Adipocyte (in vitro differentiated cells): ENCODE data around the gene CMIP.
A peak's percentile ranks its signal among the peaks of the same experiment; 100 is the strongest.

ENCODE experiments used
- DNase-seq: peaks from one replicate; pipeline ENCODE4 v3.0.0-alpha.2; 2015; ENCODE audit warnings: low read depth
- H3K27me3 ChIP-seq: replicated peaks from 2 replicates; pipeline ENCODE4 v1.7.0; 2013; ENCODE audit warnings: mild to moderate bottlenecking, low read length, moderate library complexity; ENCODE audit not compliant: control insufficient read depth, insufficient read depth
- H3K36me3 ChIP-seq: 2 replicates; pipeline ENCODE4 v1.7.0; 2013; ENCODE audit warnings: low read length, mild to moderate bottlenecking, moderate library complexity; ENCODE audit not compliant: control insufficient read depth, insufficient read depth, severe bottlenecking
- H3K4me1 ChIP-seq: 2 replicates; pipeline ENCODE4 v1.7.0; 2013; ENCODE audit warnings: mild to moderate bottlenecking, low read length, moderate library complexity; ENCODE audit not compliant: control insufficient read depth, insufficient read depth
- H3K4me3 ChIP-seq: 2 replicates; pipeline ENCODE4 v1.7.0; 2013; ENCODE audit warnings: mild to moderate bottlenecking, low read length, moderate library complexity
- H3K9ac ChIP-seq: 2 replicates; pipeline ENCODE4 v1.7.0; 2013; ENCODE audit warnings: mild to moderate bottlenecking, low read length, moderate library complexity
- H3K9me3 ChIP-seq: 2 replicates; pipeline ENCODE4 v1.7.0; 2013; ENCODE audit warnings: mild to moderate bottlenecking, low read length, moderate library complexity; ENCODE audit not compliant: control insufficient read depth

Gene CMIP

DNA sequence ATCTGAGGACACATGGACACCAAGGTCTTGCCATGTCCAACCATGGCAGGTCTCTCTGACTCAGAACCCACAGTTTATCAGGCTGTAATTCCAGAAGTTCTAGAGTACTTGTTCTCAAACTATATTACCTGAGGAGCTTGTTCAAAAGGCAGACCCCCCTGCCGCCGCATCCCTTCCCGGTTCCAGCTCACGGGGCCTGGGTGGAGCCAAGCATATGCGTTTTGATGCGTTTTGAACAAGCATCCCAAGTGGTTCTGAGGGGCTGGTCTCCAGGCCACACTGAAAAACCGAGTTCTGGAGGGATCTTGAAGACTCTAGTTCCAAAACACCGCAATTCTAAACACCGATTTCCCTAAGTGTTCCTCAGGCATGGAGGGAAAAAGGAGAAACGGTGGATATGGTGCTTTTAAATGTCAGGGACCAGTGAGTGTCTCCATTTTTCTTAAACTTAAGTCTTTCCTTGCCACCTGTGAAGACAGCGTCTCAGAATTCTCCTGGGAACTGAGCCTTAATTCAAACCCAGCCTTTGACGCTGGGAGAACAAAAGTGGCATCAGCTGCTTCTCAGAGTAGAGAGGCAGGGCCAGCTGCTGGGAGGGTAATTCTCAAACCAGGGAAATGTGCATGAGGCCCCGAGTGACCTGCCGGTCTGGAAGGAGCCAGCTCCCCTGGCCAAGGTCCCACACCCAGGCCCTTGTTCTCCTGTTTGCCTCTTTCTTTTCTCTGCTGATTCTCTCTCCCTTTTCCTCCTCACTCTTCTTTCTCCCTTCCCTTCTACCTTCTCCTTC lies 250.1 kb downstream of the CMIP start:
- no peak overlapping the region for H3K4me3 ChIP-seq
- peak overlapping the region; percentile 22 for H3K9ac ChIP-seq
- peaks cover 8% of the 10 kb centered on the region for H3K4me1 ChIP-seq
- DNase-seq: no peak
- H3K9me3 ChIP-seq: no peaks in the 10 kb centered on the region
- H3K36me3 ChIP-seq: peaks cover 48% of the 10 kb centered on the region
- H3K27me3 ChIP-seq: no peaks in the 10 kb centered on the region

DNA sequence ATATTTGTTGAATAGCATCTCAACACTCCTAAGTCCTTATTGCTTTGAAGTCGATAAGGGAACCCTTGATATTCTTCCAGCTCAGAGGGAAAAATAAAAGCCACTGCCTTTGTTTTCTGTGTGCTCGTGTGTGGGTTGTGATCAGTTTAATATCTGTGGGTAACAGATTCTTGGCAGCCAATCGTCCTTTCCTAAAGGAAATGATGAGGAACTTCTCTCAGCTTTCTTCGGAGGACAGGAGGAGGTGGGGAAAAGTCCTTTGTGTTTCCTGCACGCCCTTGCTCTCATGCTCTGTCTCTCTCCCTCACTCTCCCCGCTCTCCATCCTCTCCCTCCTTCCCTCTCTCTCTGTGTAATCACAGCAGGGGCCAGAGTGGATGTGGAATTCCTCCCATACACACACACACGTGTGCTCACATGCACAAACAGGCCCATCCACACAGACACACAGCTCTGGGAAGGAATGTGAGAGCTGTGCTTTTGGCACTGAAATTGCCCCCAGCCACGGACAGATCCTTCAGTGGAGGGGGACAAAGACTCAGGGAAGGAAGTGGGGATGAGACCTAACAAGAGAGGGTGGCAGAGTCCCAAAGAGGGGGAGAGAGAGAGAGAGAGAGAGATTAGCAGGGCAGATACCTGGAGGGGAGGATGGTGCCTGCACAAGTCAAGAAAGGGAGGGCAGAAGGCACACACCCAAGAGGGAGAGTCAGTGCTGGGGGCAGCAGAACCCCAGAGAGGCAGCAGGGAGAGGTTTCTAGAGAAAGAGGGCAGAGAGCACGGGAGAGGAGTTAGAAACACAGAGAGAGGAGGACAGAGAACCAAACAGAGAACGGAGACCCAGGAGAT lies 250.9 kb downstream of the CMIP start:
- Histone ChIP-seq H3K9me3 (no peaks in the 10 kb centered on the region), H3K9ac (peak overlapping the region; percentile 22), H3K27me3 (no peaks in the 10 kb centered on the region), H3K36me3 (peaks cover 56% of the 10 kb centered on the region), H3K4me1 (peaks cover 8% of the 10 kb centered on the region), H3K4me3 (no peak overlapping the region)
- DNase-seq: no peak

DNA sequence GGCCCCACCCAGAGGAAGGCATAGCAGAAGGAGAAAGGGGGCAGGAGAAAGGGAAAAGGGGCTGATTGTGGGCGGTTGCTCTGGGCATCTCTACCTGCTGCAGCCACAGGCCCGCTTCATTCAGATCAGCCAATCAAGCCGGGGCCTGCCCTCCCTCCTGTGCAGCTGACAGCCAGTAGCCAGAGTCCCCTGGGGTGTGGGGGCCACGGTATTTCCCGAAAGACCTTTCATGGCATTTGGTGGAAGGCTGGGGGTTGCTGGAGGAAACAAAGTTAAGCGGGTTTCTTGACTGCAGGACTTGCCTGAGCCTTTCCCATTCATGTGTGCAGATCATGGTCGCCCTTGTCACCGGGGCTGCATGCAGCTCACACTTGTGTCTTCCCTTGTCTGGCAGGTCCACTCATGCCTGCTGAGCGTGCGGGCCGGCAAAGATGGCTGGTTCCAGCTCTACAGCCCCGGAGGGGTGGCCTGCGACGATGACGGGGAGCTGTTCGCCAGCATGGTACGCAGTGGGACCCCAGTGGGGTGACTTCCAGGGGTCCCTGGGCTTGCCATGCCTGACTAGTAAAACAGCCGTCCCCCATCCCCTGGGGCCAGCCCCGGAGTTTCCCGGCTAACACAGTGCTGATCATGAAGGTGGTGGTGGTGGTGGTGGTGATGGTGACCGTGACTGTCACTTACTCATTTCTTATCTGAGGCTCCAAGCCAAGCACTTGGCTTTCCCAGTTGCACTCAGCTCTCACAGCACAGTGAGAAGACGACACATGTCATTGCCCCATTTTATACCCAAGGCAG lies 251.8 kb downstream of the CMIP start:
- peaks cover 62% of the 10 kb centered on the region for H3K36me3 ChIP-seq
- no peak overlapping the region for H3K9ac ChIP-seq
- no peak overlapping the region for H3K4me3 ChIP-seq
- no peaks in the 10 kb centered on the region for H3K27me3 ChIP-seq
- no peaks in the 10 kb centered on the region for H3K9me3 ChIP-seq
- no peak for DNase-seq
- H3K4me1 ChIP-seq: peaks cover 8% of the 10 kb centered on the region

DNA sequence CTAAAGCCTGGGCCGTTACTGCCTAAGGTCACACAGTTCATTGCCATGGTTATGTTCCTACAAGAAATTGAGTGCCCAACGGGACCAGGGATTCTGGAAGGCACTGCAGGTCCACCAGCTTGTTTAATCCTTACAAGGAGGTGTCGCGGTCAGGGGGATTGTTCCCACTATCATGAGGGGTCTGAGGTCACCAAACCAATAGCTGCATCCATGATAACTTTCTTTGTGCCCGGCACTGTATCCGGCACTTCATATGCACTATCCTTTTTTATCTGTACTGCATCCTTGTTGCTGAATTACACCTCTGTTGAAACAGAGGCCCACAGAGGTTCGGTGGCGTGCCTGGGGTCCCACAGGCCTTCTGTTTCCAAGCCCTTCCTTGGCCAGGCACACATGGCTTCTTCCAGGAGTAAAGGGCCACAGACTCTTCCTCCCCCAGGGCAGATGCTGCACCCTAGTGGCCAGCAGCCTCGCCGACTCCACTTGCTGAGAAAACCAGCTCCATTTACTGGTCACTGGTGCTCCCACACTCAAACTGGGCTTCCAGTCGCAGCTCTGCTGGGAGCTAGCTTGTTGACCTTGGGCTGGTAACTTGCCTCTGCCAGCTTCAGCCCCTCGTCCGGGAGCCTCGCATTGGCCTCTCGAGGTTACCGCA lies 252.5 kb downstream of the CMIP start:
- H3K36me3 ChIP-seq: peaks cover 63% of the 10 kb centered on the region
- peak; percentile 23 for DNase-seq
- no peaks in the 10 kb centered on the region for H3K9me3 ChIP-seq
- no peaks in the 10 kb centered on the region for H3K27me3 ChIP-seq
- peaks cover 8% of the 10 kb centered on the region for H3K4me1 ChIP-seq
- no peak overlapping the region for H3K9ac ChIP-seq
- no peak overlapping the region for H3K4me3 ChIP-seq

DNA sequence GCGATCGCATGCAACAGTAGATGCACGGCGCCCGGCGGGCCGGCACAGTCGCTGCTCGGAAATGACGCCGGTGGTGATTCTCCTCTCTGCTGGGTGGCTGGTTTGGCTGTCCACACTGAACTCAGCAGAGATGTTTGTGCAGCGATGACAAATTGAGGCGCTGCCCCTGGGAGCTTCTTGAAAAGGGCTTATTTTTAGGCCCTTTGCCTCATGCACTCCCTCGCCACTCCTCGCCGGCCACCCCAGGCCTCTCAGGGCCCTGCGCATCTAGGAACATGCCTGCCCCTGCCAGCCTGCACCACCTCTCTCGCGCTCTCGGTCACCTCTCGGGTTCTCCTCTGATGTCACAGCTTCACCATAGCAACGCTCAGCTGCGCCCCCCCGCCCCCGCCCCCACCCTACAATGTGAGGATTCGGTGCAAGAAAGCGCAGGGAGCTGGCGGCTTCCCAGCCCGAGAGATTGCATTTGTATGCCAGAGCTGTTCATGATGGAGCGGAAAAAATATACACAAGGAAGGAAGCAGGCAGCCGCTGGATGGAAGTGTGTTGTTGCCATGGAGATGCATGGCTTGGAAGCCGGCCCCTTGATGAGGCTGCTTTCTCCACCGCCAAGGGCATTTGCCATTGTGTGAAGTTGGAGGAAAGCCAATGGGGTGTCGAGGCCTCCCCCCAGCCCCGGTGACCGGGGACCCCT lies 253.2 kb downstream of the CMIP start:
- Histone ChIP-seq H3K27me3 (no peaks in the 10 kb centered on the region), H3K4me3 (no peak overlapping the region), H3K9ac (no peak overlapping the region), H3K36me3 (peaks cover 62% of the 10 kb centered on the region), H3K4me1 (peaks cover 8% of the 10 kb centered on the region), H3K9me3 (no peaks in the 10 kb centered on the region)
- no peak for DNase-seq

- H3K4me3 ChIP-seq: no peak overlapping the region
- peaks cover 60% of the 10 kb centered on the region for H3K36me3 ChIP-seq
- peaks cover 12% of the 10 kb centered on the region for H3K4me1 ChIP-seq
- H3K9me3 ChIP-seq: no peaks in the 10 kb centered on the region
- H3K27me3 ChIP-seq: no peaks in the 10 kb centered on the region
- no peak overlapping the region for H3K9ac ChIP-seq
- DNase-seq: no peak
Observed at GRCh38 chr16:81698310-81698641, 253.7 kb downstream of the CMIP start.

DNA sequence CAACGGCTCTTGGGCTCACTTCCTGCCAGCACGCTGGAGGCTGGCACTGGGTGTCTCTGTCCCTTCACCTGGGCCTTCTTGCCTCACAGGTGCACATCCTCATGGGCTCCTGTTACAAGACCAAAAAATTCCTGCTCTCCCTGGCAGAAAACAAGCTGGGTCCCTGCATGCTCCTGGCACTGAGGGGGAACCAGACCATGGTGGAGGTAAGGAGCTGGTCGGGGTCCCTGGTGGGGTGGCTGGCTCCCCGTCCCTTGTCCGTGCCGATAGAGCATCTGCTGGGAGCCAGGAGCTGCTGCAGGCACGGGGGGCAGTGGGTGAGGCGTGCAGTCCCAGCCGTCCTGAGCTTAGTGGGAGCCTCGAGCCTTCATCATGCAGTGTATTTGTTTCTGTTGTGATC lies 255.0 kb downstream of the CMIP start:
- Histone ChIP-seq H3K9me3 (no peaks in the 10 kb centered on the region), H3K9ac (no peak overlapping the region), H3K36me3 (peaks cover 55% of the 10 kb centered on the region), H3K27me3 (no peaks in the 10 kb centered on the region), H3K4me1 (peaks cover 18% of the 10 kb centered on the region), H3K4me3 (no peak overlapping the region)
- no peak for DNase-seq

GRCh38 chr16:81700071-81700779 lies 255.6 kb downstream of the CMIP start:
- no peak for DNase-seq
- Histone ChIP-seq H3K9me3 (no peaks in the 10 kb centered on the region), H3K4me1 (peaks cover 13% of the 10 kb centered on the region), H3K9ac (no peak overlapping the region), H3K36me3 (peaks cover 62% of the 10 kb centered on the region), H3K4me3 (no peak overlapping the region), H3K27me3 (no peaks in the 10 kb centered on the region)

DNA sequence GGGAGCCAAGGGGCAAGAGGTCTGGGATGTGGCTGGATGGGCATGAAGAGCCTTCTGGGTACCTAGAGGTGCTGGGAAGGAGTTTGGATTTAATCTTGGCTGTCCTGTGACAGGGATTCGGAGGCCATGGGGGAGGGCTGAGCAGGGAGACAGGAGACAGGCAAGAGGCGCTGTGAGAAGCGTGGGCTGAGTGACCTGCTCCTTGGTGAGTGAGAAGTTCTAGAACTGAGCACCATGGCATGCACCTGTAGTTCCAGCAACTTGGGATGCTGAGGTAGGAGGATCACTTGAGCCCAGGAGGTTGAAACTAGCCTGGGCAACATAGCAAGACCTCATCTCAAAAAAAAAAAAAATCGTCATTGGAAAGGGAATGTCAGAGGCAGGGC lies 256.2 kb downstream of the CMIP start:
- Histone ChIP-seq H3K4me1 (peaks cover 10% of the 10 kb centered on the region), H3K9ac (no peak overlapping the region), H3K36me3 (peaks cover 67% of the 10 kb centered on the region), H3K4me3 (no peak overlapping the region), H3K9me3 (no peaks in the 10 kb centered on the region), H3K27me3 (no peaks in the 10 kb centered on the region)
- DNase-seq: no peak

DNA sequence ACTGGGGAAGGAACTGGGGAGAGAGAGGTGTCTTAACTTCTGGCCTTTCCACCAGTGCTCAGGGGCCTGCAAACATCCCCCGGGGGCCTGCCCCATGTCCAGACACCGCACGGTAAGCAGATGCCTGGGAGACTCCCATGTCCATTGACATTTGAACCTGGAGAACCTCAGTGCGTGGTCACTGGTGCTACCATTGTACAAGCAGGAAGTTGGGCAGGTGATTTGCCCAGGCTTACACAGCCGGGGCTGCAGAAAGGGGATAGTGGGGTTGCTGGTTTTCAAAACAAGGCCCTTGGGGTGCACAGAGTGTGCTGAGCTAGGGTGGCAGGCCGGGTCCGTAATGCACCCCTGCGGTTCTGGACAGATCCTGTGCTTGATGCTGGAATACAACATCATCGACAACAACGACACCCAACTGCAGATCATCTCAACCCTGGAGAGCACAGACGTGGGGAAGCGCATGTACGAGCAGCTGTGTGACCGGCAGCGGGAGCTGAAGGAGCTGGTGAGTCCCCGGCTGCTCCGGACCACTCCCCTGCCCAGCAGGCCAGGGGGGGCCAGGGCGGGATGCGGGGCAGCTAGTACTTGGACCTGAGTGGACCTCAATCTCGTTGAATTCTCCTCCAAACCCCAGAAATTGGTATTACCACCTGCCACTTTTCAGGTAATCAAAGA lies 256.8 kb downstream of the CMIP start:
- peaks cover 71% of the 10 kb centered on the region for H3K36me3 ChIP-seq
- H3K9me3 ChIP-seq: no peaks in the 10 kb centered on the region

More for the DNA sequence above, 256.8 kb downstream of the CMIP start:
- DNase-seq: no peak
- no peaks in the 10 kb centered on the region for H3K27me3 ChIP-seq
- H3K9ac ChIP-seq: no peak overlapping the region
- no peak overlapping the region for H3K4me3 ChIP-seq
- peaks cover 10% of the 10 kb centered on the region for H3K4me1 ChIP-seq
